HL-60 (cell line): ENCODE results near the gene CCDC190.

Experiments
- CTCF ChIP-seq: IDR thresholded peaks from one replicate; pipeline ENCODE4 v1.5.1; 2011; ENCODE audit warnings: low read length, control low read depth, inconsistent platforms; ENCODE audit not compliant: insufficient read depth
- POLR2AphosphoS5 ChIP-seq: IDR thresholded peaks from 2 replicates; pipeline ENCODE4 v1.6.1; 2012; ENCODE audit warnings: low read depth

- TF ChIP-seq CTCF = no peak
- no peak for TF ChIP-seq POLR2AphosphoS5
Observed at GRCh38 chr1:162844153-162844552, 16.8 kb downstream of the CCDC190 start.
